ENCODE results near the gene C15orf39.
"Not testable (repeated sequence)": the region's sequence is repeated elsewhere in the genome, so short reads cannot be mapped to it uniquely, and the experiment has no call there.

The C15orf39 gene

DNA sequence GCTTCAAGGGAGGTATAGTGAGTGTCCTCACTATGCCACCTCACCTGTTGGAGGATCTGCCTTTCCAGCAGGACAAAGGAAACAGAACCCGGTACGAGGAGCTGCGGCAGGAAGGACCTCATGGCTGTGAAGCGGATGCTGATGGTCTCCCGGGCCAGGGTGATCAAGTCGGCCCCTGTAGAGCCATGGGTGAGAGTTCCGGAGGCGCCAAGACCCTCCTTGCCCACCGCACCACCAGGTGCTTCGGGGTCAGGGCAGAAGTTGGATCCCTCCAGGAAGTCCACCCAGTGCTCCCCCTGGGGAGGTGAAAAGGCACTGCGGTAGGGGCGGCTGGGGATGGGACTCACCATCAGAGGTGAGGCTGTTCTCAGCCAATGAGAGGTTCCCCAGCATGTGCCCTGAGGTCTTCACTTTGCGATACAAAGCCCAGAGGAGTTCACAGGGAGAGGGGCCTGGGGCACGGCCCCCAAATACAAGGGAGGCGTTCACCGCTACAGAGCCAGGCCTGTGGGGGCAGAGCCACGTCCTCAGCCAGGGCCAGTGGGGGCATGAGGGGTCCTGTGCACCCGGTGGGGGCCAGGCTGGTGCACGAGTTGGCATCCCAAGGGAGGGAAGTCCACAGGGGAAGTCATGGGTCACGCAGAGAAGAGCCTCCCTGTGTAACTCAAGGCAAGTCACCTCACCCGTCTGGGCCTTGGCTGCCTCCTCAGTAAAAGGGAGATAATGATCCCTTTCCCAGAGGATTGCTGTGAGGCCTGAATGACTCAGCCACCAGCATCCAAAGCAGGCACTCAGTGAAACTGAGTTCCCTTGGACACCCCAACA lies 27.7 kb downstream of the C15orf39 start:
- DNase-seq (ENCODE audit: extremely low read depth in 1 of 2, low read depth in 1 of 2) = no peak

DNA sequence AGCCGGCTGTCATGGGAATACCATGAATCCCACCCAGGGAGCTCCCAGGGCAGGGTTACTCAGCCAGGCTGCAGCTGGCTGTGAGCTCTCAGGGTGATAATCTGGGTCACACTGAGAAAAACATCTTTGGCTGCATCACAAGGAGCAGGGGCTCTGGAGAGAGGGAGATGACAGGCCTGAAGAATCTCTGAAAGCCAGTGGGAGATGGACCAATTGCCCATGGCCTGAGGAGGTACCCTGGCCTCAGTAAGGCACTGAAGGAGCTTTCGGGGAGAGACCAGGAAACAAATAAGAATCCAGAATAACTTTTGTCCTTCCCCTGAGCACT lies 28.3 kb downstream of the C15orf39 start:
- no peak for DNase-seq (ENCODE audit: extremely low read depth in 1 of 2, low read depth in 1 of 2)

DNA sequence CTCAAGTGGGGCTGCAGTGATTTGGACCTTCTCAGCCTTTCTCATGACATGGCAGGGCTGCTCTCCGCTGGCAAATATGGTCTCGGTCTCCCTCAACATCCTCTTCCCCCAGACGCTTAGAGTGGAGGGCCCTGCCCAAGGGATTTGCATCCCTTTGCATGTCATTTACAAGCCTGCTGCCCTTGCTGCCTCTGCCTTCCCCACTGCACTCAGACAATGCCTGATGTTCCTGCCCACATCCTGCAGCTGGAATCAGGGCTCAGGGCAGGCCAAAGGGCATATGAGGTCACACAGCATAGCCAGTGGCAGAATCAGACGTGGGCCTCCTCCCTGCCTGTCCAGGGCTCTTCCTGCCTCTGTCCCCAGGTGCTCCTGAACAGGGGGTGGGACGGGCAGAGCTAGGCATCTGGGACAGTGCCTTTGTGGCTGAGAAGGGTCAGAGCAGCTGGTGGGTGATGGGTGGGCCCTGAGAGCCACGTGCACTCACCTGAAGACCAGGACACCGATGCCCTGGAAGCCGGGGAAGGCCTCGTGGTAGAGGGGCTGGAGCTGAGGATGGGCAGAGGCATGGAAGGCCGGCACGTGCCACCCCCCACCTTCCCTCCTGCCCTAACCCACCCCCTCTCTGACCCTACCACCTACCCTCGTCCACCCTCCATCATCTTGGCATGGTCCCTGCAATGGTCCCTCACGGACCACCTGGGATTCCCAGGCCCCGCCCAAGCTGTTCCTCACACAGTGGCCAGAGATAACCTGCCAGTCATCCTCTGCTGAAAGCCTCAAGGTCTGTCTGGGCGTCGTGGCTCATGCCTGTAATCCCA lies 29.1 kb downstream of the C15orf39 start:
- no peak for DNase-seq (ENCODE audit: extremely low read depth in 1 of 2, low read depth in 1 of 2)

DNA sequence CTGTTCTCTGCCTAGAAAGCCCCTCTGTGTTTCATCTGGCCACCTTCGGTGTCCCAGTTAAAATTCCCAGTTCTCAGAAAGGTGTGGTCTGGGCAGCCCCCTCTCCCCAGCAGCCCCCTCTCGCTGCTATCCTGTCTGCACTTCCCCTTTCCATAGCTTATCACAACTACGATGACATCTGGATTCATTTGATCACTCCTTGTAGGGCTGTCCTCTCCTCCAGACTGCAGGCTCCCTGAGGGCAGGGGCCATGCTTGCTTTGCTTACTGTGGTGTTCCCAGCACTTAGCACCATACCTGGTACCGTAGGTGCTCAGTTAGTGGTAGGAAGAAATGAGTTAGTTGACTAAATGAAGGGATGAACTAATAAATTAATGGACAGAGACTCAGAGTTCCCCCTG lies 30.2 kb downstream of the C15orf39 start:
- DNase-seq (ENCODE audit: extremely low read depth in 1 of 2, low read depth in 1 of 2) = no peak

DNA sequence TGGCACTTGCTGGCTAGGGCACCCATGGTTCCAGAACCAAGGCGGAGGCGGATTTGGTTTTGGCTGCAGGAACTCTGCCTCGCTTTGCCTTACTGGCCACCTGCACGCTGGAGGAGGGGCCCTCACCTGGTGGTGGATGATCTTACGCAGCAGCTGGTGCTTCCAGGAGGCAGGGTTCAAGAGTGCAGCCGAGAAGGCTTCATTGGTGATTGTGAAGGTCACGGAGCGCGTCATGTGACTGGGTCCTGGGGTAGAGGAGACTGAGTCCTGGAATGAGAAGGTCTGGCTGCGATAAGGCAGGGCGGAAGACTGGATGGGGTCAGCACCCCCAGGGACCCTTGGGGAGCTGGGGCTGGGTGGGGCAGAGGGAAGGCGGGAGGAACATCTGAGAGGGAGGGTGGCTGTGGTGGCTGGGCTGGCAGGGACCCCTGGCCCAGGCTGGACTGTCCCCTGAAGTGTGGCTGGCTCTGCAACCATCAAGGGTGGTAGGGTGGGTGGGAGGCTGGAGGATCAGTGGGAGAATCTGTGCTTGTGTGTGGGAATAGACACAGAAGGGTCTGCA lies 30.7 kb downstream of the C15orf39 start:
- DNase-seq (ENCODE audit: extremely low read depth in 1 of 2, low read depth in 1 of 2) = no peak

DNA sequence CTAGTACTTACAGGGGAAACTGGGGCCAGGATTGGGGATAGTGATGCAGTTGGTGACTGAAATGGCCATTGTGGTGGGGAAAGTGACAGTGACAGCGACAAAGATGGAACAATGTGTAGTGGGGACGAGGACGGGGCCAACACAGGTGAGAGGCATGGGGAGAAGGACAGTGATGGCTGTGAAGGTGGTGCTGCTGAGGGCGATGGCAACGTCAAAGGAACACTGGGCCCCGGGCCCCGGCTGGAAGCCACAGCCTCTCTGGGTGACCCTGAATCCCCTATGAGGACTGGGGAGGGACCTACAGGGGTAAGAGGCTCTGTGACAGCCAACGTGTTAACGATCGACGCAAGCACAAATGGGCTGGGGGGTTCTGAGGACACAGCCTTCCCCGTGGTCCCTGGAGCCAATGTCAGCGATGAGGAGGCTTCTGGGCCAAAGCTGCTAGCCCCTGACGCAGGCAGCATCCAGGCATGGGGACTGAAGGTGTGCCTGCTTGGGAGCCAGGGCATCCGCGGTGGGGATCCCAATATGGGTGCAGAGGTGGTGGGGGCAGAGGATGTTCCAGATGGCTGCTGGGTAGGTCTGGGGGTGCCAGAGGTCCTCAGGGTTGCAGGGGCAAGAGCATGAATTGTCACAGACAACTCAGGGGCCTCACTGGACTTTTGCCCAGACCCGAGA lies 31.3 kb downstream of the C15orf39 start:
- DNase-seq (ENCODE audit: extremely low read depth in 1 of 2, low read depth in 1 of 2) = no peak

DNA sequence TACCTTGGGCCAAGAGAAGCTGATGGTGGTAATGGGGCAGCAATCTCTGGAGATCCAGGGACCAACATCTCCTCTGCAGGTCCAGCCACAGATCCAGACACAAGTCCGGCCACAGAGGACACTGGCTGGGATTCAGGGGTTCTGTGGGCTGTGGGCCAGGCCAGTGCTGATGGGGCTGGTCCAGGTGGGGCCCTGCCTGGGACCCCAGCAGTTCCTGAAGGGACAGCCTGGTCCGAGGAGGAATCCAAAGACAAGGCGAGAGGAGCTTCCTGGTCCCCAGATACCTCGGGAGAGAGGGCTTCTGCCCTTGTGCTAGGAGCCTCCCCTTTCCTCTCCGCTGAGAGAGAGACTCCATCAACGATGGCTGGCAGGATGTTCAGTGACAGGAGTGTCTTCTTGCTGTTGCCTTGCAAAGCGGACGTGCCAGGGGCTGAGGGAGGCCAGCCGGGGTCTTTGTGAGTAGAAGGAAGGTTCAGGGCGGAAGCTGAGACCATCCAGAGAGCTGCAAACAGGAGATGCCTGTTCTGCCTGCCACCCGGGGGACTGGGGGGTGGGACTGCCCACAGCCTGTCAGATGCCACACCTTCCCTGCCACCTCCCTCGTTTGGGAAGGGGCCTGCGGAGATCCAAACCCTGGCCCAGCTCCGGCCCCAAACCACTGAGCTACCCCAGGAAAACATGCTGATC lies 32.0 kb downstream of the C15orf39 start:
- DNase-seq (ENCODE audit: extremely low read depth in 1 of 2, low read depth in 1 of 2) = no peak

DNA sequence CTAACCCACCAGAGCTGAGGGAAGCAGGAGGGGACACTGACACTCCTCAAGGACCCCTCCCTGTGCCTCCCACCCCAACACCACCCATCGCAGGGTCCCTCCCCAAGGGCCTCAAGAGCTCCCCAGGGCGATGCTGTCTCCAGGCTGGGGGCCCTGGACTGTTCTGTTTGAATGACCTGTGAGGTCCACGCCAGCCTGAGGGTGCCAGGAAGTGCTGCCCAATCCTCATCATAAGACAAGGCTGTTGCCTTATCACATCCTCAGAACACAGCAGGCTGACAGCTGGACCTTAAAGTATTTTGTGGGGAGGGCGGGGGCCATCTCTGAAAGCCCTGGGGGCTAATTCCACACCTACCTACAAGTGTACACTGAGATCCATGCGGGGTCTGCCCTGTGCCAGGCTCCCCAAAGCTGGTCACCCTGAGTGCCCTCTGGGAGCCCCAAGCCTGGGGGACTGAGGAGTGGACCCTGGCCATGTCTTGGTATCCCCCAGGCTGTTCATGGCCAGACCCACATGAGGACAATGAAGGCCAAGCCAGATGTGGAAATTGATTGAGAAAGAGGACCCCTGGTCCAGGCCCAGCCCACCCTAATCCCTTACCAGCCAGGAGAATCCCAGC lies 32.6 kb downstream of the C15orf39 start:
- DNase-seq (ENCODE audit: extremely low read depth in 1 of 2, low read depth in 1 of 2) = no peak

DNA sequence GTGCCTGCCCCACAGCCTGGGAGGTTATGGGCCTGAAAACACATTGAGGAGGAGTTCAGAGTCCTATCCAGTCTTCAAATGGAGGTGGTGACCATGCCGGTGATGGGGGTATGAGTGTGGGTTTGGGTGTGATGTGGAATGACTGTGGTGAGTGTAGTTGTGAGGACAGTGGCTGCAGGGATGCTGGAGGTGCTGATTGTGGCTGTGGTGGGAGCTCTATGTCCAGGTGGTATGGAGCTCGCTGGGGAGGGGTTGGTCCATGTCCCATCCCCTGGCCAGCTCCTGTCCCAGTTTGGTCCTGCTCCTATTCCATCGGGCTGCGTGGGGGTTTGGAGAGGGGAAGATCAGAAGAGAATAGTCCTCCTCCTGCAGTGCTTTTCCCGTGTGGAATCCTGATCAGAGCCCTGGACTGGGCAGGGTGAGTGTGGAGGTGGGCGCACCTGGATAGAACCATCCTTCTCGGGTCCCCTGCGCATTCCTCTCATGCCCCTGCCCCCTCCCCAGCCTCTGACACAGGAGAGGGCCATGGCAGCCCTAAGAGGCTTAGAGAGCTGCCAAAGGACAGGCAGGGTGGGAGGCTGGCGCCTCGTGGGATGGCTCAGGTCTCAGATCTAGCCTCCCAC lies 33.5 kb downstream of the C15orf39 start:
- DNase-seq (ENCODE audit: extremely low read depth in 1 of 2, low read depth in 1 of 2) = no peak

DNA sequence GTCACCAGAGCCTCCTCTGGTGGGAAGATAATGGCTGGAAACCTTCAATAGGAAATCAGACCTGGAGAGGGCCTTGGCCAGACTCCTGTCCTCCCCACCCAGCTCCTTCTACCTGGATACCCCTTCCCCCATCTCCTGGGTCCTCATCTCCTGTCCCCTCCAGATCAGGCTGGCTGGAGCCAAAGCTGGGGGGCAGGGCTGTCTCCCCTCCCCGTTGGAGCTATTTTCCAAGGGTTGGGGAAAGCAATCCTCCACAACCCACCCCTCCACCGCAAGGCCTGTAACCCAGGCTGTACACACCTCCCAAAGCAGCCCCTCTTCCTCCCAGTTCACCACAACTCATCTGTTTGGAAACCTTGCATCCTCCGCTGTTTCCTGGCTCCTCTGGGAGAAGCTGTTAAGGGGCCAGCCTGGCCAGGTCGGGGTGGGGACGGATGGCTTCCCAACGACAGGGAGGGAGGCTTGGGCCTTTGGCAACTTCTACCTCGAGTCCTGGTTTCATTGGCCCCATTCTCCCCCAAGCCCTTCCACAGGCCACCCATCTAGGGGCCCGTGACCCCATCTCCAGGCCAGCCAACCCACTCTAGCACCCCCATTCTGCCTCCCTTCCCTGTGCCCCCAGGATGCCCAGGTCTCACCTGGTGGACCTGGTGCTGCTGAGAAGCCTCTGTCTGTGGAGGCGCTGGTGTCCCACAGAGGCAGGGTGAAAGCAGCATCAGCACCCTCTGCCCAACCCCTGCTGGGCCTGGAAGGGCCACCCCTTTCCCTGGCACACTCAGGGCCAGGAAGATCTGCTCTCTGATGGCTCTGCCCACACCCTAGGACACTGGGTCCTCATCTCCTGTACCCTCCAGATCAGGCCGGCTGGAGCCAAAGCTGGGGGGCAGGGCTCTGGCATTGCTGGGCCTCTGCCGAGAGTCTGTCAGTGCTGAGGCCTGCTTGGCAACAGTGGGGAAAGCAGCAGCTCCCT lies 34.4 kb downstream of the C15orf39 start:
- DNase-seq (ENCODE audit: extremely low read depth in 1 of 2, low read depth in 1 of 2) = no peak

DNA sequence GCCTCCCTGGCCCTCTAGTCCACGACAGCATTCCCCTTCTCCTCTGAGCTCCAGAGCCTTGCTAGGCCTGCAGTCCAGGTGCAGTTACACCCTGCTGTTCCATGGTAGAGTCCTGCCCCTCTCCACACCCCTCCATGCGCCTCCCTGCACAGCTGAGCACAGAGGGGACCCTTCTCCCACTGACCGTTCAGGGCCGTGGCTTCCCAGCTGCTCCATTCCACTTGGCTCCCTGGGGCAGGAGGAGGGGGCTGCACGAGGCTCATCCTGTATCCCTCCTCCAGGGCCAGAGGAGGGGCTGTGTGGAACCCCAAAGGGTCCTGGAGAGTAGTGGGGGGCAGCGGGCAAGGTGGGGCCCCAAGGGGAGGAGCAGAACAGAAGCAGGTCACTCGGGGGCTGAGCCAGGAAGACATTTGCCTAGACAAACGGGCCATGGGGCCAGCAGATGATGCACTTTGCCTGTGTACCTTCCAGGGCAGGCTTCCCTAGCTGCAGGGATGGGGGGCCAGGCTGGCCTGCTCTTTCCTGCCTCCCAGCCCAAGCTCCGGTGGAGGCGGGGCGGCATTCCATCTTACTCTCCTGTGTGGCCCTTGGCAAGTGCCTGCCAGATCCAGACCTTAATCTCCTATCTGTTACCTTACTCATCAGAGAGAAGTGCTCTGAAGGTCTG lies 35.8 kb downstream of the C15orf39 start:
- no peak for DNase-seq (ENCODE audit: extremely low read depth in 1 of 2, low read depth in 1 of 2)

DNA sequence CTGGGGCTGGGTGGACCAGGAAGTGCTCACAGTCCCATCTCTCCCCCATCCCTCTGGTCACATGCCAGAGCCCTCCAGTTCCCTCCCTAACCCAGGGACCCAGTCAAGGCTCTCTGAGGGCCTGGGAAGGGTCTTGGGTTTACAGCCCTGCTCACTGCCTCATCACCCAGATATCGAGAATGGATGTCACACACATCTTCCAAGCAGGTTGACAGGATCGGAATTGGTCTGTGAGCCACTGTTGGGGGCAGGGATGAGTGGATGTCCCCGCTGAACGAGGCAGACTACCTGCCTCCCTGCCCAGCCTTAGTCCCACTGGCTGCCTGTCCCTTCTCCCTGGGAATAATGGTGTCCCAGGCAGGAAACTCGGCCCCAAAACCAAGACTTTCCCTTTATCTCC lies 36.5 kb downstream of the C15orf39 start:
- no peak for DNase-seq (ENCODE audit: extremely low read depth in 1 of 2, low read depth in 1 of 2)

DNA sequence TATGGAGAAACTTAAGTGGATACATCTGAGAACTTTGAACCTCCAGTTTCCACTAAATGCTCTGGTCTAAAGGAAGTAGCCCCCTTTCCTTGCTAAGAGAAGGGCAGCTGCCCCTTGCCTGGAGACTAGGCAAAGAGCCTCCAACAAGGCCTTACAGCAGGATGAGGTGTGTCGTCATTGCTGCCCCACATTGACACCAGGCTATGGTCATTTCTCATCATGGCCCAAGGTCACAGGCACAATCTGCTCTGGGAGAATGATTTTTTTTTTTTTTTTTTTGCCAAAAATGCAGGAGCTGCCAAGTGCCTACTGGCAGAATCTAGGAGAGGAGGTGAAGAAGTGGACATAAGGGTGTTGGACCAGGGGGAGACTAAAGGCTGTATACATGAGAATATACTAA lies 44.1 kb downstream of the C15orf39 start:
- DNase-seq (ENCODE audit: extremely low read depth in 1 of 2, low read depth in 1 of 2) = not testable (repeated sequence)

DNA sequence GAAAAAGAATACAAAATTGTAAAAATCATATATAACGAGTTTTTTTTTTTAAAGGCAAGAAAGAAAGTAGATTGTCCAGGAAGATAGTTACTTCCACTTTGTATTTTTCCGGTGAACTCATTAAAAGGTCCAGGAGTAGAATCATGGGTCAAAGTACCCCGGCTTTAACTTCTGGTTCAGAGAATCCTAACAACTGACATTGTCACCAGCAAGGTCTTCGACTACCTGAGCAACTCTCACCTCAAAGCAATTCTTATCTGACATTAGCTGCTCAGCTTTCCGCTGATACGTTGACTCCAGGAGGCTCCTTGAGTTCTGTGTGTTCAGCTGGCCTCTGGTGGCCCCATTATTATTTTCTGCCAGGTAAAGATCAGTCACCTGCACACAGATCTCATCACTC lies 47.3 kb downstream of the C15orf39 start:
- DNase-seq (ENCODE audit: extremely low read depth in 1 of 2, low read depth in 1 of 2) = not testable (repeated sequence)

DNA sequence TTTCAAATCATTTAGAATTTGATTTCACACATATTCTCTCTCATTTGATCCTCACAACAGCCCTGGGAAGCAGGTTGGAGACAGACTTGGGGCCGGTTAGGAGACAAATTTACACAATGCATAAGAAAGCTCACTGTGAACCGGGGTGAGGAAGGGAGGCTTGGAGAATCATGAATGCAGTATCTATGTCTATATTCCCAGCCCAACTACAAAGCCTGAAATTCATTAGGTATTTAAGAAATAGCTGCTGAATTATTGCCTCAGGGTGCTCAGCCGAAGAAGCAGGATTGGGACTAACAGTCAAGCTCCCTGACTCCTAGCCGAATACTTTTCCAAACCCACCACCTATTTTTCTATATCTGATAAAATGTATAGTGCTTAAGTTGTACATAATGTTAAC lies 48.0 kb downstream of the C15orf39 start:
- DNase-seq (ENCODE audit: extremely low read depth in 1 of 2, low read depth in 1 of 2) = no peak

DNA sequence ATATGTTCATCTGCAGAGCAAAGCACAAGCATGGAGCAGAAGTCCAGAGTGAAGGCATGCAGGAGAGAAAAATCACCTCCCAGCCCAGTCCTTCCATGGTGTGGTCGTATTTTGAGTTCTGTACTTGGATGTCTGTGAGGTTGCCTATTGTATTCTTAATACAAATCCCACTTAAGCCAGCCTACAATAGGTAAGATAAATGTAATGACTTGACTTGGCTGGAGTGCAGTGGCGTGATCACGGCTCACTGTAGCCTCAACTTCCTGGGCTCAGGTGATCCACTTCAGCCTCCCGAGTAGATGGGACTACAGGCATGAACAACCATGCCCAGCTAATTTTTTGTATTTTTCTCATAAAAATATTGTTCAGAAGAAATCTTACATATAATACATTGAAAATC lies 49.7 kb downstream of the C15orf39 start:
- not testable (repeated sequence) for DNase-seq (ENCODE audit: extremely low read depth in 1 of 2, low read depth in 1 of 2)

DNA sequence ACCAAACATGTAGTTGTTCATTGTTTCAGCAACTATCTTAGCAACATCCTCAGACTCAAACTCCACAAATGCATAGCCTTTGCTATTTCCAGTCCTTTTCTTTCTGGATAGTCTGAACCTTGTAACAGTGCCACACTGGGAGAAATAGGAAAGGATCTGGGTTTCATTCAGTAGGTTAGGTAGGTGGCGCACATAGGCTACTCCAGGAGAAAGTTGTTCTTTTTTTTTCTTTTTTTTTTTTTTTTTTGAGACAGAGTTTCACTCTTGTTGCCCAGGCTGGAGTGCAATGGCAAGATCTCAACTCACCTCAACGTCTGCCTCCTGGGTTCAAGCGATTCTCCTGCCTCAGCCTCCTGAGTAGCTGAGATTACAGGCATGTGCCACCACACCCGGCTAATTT lies 50.6 kb downstream of the C15orf39 start:
- DNase-seq (ENCODE audit: extremely low read depth in 1 of 2, low read depth in 1 of 2) = not testable (repeated sequence)

DNA sequence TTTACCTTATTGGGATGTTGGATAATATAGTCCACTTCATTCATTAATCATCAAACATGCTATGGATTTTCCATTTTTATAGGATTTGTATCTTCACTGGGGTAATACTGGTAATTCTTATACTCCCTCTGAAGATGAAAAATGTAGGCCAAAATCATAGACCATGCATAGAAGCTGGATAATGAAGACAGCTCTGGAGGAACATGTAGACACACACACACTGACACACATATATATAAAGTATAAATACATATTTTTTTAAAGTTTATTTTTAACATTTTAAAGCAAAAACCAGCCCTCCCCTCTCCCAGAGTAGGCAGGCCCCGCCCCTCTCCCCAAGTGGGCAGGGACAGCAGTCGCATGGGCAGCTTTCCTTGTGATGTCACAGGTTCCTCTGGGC lies 56.4 kb downstream of the C15orf39 start, which contains the start of gene GOLGA6C:
Gene GOLGA6C, plus strand, starts transcription at position 301 of the 400 bp plus-strand sequence. CDS start 265 bp downstream, outside the sequence.
- not testable (repeated sequence) for DNase-seq (ENCODE audit: extremely low read depth in 1 of 2, low read depth in 1 of 2)
